HG03175 (cell line): ENCODE data around the gene AATK.
"Not testable (repeated sequence)": the region's sequence is repeated elsewhere in the genome, so short reads cannot be mapped to it uniquely, and the experiment has no call there.

Experiments used
- ATAC-seq: cut with Tn5 transposase; IDR thresholded peaks from one replicate; pipeline ENCODE4 v1.9.1; 2021; ENCODE audit warnings: mild to moderate bottlenecking, moderate library complexity; ENCODE audit not compliant: unreplicated experiment

The AATK gene

GRCh38 chr17:81163703-81164370 lies 2.2 kb downstream of the AATK start:
- ATAC-seq, result no peak

- no peak for ATAC-seq
Observed at GRCh38 chr17:81163051-81163695, 2.8 kb downstream of the AATK start.

DNA sequence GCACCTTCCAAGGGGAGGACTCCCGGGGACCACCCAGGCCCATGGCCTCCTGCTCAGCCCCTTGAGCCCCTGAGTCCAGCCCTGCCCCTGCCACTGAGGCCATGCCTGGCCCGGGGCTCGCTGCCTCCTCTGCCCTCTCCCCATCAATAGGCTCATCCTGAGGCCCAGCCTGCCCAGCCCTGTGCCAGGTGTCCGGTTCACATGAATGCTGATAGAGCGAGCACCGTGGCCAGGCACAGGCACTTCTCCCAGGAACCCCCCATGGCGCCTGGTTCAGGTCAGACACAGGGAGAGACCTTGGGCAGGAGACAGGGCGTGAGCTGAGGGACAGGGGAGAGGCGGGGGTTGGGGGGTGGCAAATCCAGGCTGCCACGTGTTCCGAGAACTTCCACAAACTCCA lies 3.5 kb downstream of the AATK start:
- ATAC-seq, result no peak

- no peak for ATAC-seq
Observed at GRCh38 chr17:81161972-81162371, 4.0 kb downstream of the AATK start.

DNA sequence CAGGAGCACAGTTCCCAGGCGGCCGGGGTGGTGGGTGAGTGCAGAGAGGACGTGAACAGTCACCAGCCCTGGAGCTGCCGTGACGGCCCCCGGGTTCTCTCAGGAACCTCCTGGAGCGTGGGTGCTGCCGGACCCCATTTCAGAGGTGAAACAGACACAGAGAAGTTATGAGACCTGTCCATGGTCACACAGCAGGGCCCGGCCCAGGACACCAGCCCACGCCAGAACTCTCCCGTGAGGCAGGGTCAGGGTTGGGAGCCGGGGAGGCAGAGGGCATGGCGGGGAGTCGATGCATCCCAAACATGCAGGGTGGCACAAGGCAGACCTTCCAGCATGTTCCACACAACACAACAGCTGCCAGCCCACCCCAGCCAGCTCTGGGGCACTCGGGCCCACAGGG lies 4.5 kb downstream of the AATK start:
- ATAC-seq, result no peak

DNA sequence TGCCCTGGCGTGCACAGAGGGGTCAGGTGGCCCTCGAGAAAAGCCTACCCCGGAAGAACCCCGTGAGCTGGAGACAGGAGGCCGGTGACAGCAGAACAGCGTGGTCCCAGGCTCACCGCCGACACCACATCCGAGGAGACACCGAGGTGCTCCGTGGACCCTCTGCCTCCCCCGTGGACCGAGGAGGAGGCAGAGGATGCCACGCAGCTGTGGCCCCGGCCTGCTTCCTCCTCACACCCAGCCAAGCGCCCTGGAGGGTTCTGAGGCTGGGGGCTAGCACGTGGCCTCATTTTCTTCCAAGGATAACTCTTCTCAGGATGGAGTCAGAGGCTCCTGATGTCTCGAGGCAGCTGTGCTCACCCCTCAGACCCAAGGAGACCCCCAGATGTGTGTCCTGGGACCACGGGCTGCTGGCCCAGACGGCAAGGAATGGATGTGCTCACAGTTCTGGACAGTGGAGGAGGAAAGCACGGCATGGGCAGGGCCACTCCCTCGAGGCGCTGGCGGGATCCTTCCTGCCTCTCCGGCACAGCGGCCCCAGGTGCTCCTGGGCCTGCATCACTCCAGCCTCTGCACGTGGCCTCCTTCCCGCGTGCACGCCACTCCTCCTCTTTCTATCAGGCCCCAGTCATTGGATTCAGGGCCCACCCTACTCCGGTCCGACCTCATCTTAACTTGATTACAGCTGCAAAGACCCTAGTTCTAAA lies 5.1 kb downstream of the AATK start:
- no peak for ATAC-seq

DNA sequence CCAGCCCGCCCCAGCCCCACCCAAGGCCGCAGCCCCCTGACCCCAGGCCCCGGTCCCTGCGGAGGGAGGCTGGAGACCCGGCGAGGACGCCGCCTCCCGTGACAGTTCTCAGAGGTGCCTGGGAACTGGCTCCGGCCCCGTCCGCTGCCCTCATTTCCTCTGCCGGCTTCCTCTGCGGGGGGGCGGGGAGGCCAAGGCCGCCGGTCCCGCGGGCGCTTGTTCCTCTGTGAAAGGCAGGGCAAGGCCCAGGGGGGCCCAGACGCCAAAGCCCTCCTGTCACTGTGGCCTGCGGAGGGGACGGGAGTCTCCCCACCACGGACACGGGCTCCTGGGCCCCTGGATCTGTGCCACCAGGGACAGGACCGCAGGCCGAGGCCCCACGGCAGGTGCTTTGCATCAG lies 5.7 kb downstream of the AATK start:
- no peak for ATAC-seq

GRCh38 chr17:81159611-81160265 lies 6.3 kb downstream of the AATK start:
- ATAC-seq, result no peak

DNA sequence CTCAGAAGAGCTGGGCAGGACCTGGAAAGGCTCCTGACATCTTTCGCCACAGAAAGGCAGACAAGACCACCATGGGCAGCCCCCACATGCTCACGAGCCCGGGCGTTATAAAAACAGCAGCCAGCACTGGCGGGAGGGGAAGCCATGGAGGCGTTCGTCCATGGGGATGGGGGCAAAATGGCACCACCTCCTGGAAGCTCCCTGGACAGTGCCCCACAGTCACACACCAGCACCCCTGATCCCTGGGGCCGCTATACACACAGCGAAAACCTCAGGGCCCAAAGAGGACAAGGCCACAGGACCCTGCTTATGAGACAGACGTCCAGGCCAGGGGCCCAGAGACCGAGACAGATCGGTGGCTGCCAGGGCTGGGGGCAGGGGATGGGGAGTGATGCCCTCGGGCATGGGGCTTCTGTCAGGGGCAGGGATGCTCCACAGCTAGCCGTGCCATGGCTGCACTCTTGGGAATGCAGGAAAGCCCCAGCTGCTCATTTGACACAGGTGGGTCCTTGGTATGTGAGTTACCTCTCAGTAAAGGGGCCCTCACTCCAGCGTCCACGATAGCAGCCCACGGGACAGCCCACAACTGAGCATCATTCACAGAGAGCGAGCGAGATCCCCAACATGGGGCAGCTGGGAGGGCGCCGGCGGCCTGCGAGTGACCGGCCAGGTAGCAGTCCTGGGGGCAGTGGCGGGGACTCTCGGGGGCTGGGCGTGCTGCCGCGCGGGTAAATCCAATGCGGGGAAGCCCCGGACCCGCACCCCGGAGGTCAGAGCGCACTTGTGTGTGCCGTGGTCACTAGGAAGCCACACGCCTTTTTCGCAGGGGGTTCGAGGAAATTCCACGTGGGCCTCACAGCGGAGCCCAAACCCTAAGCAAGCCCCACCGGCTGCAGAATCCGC lies 7.1 kb downstream of the AATK start:
- ATAC-seq, result no peak

- ATAC-seq, result no peak
Observed at GRCh38 chr17:81157848-81158687, 8.0 kb downstream of the AATK start.

GRCh38 chr17:81156866-81157805 lies 8.9 kb downstream of the AATK start:
- no peak for ATAC-seq

DNA sequence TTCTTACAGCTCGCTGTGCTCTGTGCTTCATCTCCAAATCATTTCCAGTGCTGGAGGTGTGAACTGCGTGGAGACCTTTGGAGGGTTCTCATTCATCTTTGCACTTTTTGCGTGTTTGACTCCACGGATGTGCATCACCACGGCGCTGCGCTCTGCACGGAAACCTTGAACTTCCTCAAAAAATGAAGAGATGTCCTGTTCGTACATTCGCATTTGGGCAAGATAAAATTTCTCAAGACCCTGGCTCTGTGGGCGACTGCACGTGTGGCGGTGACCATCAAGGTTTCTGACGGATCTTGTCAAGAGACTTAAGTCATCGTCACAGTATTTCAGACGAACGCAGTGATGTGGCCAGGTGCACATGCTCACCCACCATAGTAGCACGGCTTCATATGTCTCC lies 11.1 kb downstream of the AATK start:
- ATAC-seq, result no peak

DNA sequence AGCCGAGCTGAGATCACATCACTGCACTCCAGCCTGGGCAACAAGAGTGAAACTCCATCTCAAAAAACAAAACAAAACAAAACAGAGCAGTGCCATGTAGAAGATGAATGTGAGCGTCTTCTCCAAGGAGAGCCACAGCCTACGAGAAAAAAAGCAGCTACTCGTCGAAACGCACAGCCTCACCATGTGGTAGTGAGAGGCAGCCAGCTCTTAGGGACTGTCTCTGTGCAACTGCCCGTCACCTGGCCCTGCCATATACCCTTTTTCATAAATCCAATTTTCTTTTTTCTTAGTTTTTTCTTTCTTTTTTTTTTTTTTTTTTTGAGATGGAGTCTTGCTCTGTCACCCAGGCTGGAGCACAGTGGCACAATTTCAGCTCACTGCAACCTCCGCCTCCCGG lies 12.0 kb downstream of the AATK start:
- not testable (repeated sequence) for ATAC-seq

- no peak for ATAC-seq
Observed at GRCh38 chr17:81153340-81153803, 12.6 kb downstream of the AATK start.

GRCh38 chr17:81152288-81152828 lies 13.7 kb downstream of the AATK start:
- no peak for ATAC-seq

DNA sequence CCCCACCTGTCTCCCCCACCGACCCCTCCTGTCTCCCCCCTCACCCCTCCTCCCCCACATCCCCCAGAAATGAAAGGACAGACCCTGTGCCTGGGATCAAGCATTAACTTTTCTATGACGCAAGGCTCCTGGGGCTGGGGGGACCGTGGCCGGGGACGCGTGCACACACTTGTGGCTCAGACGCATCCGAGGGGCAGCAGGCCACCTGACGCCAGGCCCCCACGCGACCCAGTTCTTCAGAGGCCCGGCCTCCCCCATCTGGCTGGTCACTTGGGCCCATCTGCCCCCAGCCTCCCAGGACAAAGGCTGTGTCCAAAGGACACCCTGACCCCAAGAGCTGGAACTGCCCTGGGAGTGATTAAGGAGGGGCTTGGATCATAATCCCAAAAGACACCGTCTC lies 14.7 kb downstream of the AATK start:
- ATAC-seq, result no peak

GRCh38 chr17:81150377-81151077 lies 15.5 kb downstream of the AATK start:
- no peak for ATAC-seq
